ENCODE results near the gene ATP8A2. TPM values are rescaled to one million over a fixed set of nuclear protein-coding genes. Genes with fewer than 3 reads are reported as not detected.

Gene ATP8A2
- total RNA-seq, 1 experiment from 2014 or later: not detected

- ChIA-PET POLR2A (no interaction called here), CTCF (no interaction called here)
- Histone ChIP-seq H3K27me3 (ENCODE audit: control insufficient read depth, insufficient read depth, low read length) (no peaks in the 10 kb centered on the region), H3K36me3 (ENCODE audit: control insufficient read depth, insufficient read depth, low read length) (no peaks in the 10 kb centered on the region), H3K9me3 (ENCODE audit: control insufficient read depth, insufficient read depth, low read depth, low read length) (no peaks in the 10 kb centered on the region), H3K27ac (ENCODE audit: low read length) (no peak overlapping the region), H3K4me1 (ENCODE audit: control insufficient read depth, insufficient read depth, low read length) (no peaks in the 10 kb centered on the region), H3K4me3 (ENCODE audit: low read depth in 2 of 2, low read length in 2 of 2) (no peak overlapping the region)
- TF ChIP-seq POLR2AphosphoS5 (IDR thresholded peaks at IDR 0.05; ENCODE audit: low read depth, low read length) (no peak), CTCF (IDR thresholded peaks at IDR 0.05) (no peak), REST (IDR thresholded peaks at IDR 0.05; ENCODE audit: insufficient read depth in 1 of 2, low read depth in 2 of 2, low read length in 1 of 2) (no peak), TCF7L2 (IDR thresholded peaks at IDR 0.05; ENCODE audit: low read depth, low read length) (no peak), SIN3A (IDR thresholded peaks at IDR 0.05; ENCODE audit: borderline replicate concordance, insufficient read depth, low read depth, low read length) (no peak)
- in situ Hi-C loops (cut with HindIII; ENCODE audit: low pct_unique_long_range_greater_than_20kb, low sequenced_read_pairs) (no loop called here), intact Hi-C loops (cut with micrococcal nuclease; ENCODE audit: unreplicated experiment) (no loop called here)
- ATAC-seq (no peak), DNase-seq (ENCODE audit: low read depth, low spot score) (no peak)
- BruUV-seq (replicated peaks): no TSS peak
Observed at GRCh38 chr13:25847145-25847544, 475.4 kb downstream of the ATP8A2 start.

GRCh38 chr13:25847635-25848626, 476.2 kb downstream of the ATP8A2 start:
- DNase-seq (ENCODE audit: low read depth, low spot score): no peak
- Histone ChIP-seq H3K4me1 (ENCODE audit: control insufficient read depth, insufficient read depth, low read length) (no peaks in the 10 kb centered on the region), H3K9me3 (ENCODE audit: control insufficient read depth, insufficient read depth, low read depth, low read length) (no peaks in the 10 kb centered on the region), H3K36me3 (ENCODE audit: control insufficient read depth, insufficient read depth, low read length) (no peaks in the 10 kb centered on the region), H3K27me3 (ENCODE audit: control insufficient read depth, insufficient read depth, low read length) (no peaks in the 10 kb centered on the region), H3K4me3 (ENCODE audit: low read depth in 2 of 2, low read length in 2 of 2) (no peak overlapping the region), H3K27ac (ENCODE audit: low read length) (no peak overlapping the region)
- TF ChIP-seq CTCF (IDR thresholded peaks at IDR 0.05): no peak
- no peak for TF ChIP-seq POLR2AphosphoS5 (IDR thresholded peaks at IDR 0.05; ENCODE audit: low read depth, low read length)
- TF ChIP-seq REST (IDR thresholded peaks at IDR 0.05; ENCODE audit: insufficient read depth in 1 of 2, low read depth in 2 of 2, low read length in 1 of 2): no peak
- TF ChIP-seq TCF7L2 (IDR thresholded peaks at IDR 0.05; ENCODE audit: low read depth, low read length): no peak
- no peak for TF ChIP-seq SIN3A (IDR thresholded peaks at IDR 0.05; ENCODE audit: borderline replicate concordance, insufficient read depth, low read depth, low read length)
- ATAC-seq: no peak
- CTCF ChIA-PET: no interaction called here
- POLR2A ChIA-PET: no interaction called here
- in situ Hi-C loops (cut with HindIII; ENCODE audit: low pct_unique_long_range_greater_than_20kb, low sequenced_read_pairs): no loop called here
- intact Hi-C loops (cut with micrococcal nuclease; ENCODE audit: unreplicated experiment): no loop called here
- no TSS peak for BruUV-seq (replicated peaks)

Data from Panc1 (cell line).